ENCODE results near the gene IBA57.

Gene IBA57

GRCh38 chr1:228210712-228211530 is 45.3 kb downstream of the IBA57 start:
- Histone ChIP-seq H2AFZ (ENCODE audit: insufficient read depth, low read length, poor library complexity) (no peak overlapping the region), H3K4ac (ENCODE audit: low read depth, low read length) (no peak overlapping the region), H2BK5ac (ENCODE audit: low read depth, low read length, poor library complexity) (no peak overlapping the region), H2BK120ac (ENCODE audit: insufficient read depth, low read length, poor library complexity) (no peak overlapping the region), H3K14ac (ENCODE audit: low read length) (no peak overlapping the region), H3K27ac (ENCODE audit: low read depth, low read length) (no peak overlapping the region), H2BK12ac (ENCODE audit: low read length) (no peak overlapping the region), H3K9me3 (ENCODE audit: insufficient read depth, low read depth, low read length) (peaks cover 12% of the 10 kb centered on the region), H3K79me2 (ENCODE audit: control insufficient read depth, insufficient read depth, low read length, poor library complexity) (no peaks in the 10 kb centered on the region), H3K23ac (ENCODE audit: low read length) (no peak overlapping the region), H3K4me2 (ENCODE audit: low read length) (no peak overlapping the region), H3K27me3 (ENCODE audit: insufficient read depth, low read length) (peaks cover 10% of the 10 kb centered on the region), H4K8ac (ENCODE audit: low read depth, low read length) (no peak overlapping the region), H4K12ac (ENCODE audit: low read depth, low read length) (no peak overlapping the region), H3K4me3 (ENCODE audit: low read depth, low read length) (no peak overlapping the region), H2AK5ac (ENCODE audit: low read length) (no peak overlapping the region), H3K9ac (ENCODE audit: low read length) (no peak overlapping the region), H3K4me1 (ENCODE audit: control insufficient read depth in 1 of 2, insufficient read depth in 2 of 2, low read length in 2 of 2) (peaks cover 6 to 12% of the 10 kb centered on the region in 2 experiments), H3K18ac (ENCODE audit: low read length) (no peak overlapping the region), H4K91ac (ENCODE audit: low read depth, low read length) (no peak overlapping the region), H3K36me3 (ENCODE audit: control insufficient read depth in 1 of 2, insufficient read depth in 2 of 2, low read length in 2 of 2) (peaks cover 0 to 5% of the 10 kb centered on the region in 2 experiments), H3K79me1 (ENCODE audit: low read length) (peaks cover 6% of the 10 kb centered on the region)
- no peak for DNase-seq
- WGBS (ENCODE audit: extremely low coverage, insufficient coverage, insufficient read length) = no CpG with 5 or more reads among the region's 16 CpGs

- peaks cover 6% of the 10 kb centered on the region for H3K79me1 ChIP-seq (ENCODE audit: low read length)
- H3K4me3 ChIP-seq (ENCODE audit: low read depth, low read length) = no peak overlapping the region
- DNase-seq = no peak
- peaks cover 10% of the 10 kb centered on the region for H3K27me3 ChIP-seq (ENCODE audit: insufficient read depth, low read length)
- H3K14ac ChIP-seq (ENCODE audit: low read length) = no peak overlapping the region
- no peak overlapping the region for H2AK5ac ChIP-seq (ENCODE audit: low read length)
- no peak overlapping the region for H2BK120ac ChIP-seq (ENCODE audit: insufficient read depth, low read length, poor library complexity)
- H3K79me2 ChIP-seq (ENCODE audit: control insufficient read depth, insufficient read depth, low read length, poor library complexity) = no peaks in the 10 kb centered on the region
- H2AFZ ChIP-seq (ENCODE audit: insufficient read depth, low read length, poor library complexity) = no peak overlapping the region
- no peak overlapping the region for H4K8ac ChIP-seq (ENCODE audit: low read depth, low read length)
- H4K91ac ChIP-seq (ENCODE audit: low read depth, low read length) = no peak overlapping the region
- H3K27ac ChIP-seq (ENCODE audit: low read depth, low read length) = no peak overlapping the region
- no peak overlapping the region for H2BK5ac ChIP-seq (ENCODE audit: low read depth, low read length, poor library complexity)
- no CpG with 5 or more reads among the region's 96 CpGs for WGBS (ENCODE audit: extremely low coverage, insufficient coverage, insufficient read length)
- H3K9me3 ChIP-seq (ENCODE audit: insufficient read depth, low read depth, low read length) = peaks cover 12% of the 10 kb centered on the region
- no peak overlapping the region for H3K4ac ChIP-seq (ENCODE audit: low read depth, low read length)
- H3K36me3 ChIP-seq (ENCODE audit: control insufficient read depth in 1 of 2, insufficient read depth in 2 of 2, low read length in 2 of 2) = peaks cover 2 to 5% of the 10 kb centered on the region in 2 experiments
- H3K18ac ChIP-seq (ENCODE audit: low read length) = no peak overlapping the region
- H3K9ac ChIP-seq (ENCODE audit: low read length) = no peak overlapping the region
- H3K23ac ChIP-seq (ENCODE audit: low read length) = no peak overlapping the region
- H3K4me2 ChIP-seq (ENCODE audit: low read length) = no peak overlapping the region
- H2BK12ac ChIP-seq (ENCODE audit: low read length) = no peak overlapping the region
- no peak overlapping the region for H4K12ac ChIP-seq (ENCODE audit: low read depth, low read length)
- H3K4me1 ChIP-seq (ENCODE audit: control insufficient read depth in 1 of 2, insufficient read depth in 2 of 2, low read length in 2 of 2) = peaks cover 6 to 12% of the 10 kb centered on the region in 2 experiments
Measured at GRCh38 chr1:228211531-228212414, 46.2 kb downstream of the IBA57 start.

GRCh38 chr1:228212415-228212965 is 46.9 kb downstream of the IBA57 start:
- peaks cover 10% of the 10 kb centered on the region for H3K27me3 ChIP-seq (ENCODE audit: insufficient read depth, low read length)
- H3K9ac ChIP-seq (ENCODE audit: low read length) = no peak overlapping the region
- H3K4me3 ChIP-seq (ENCODE audit: low read depth, low read length) = peak overlapping the region; percentile 48
- H3K27ac ChIP-seq (ENCODE audit: low read depth, low read length) = no peak overlapping the region
- H3K4ac ChIP-seq (ENCODE audit: low read depth, low read length) = no peak overlapping the region
- H3K79me2 ChIP-seq (ENCODE audit: control insufficient read depth, insufficient read depth, low read length, poor library complexity) = no peaks in the 10 kb centered on the region
- H2AK5ac ChIP-seq (ENCODE audit: low read length) = no peak overlapping the region
- no peak overlapping the region for H3K18ac ChIP-seq (ENCODE audit: low read length)
- peaks cover 6 to 12% of the 10 kb centered on the region in 2 experiments for H3K4me1 ChIP-seq (ENCODE audit: control insufficient read depth in 1 of 2, insufficient read depth in 2 of 2, low read length in 2 of 2)
- no peak overlapping the region for H3K14ac ChIP-seq (ENCODE audit: low read length)
- H4K91ac ChIP-seq (ENCODE audit: low read depth, low read length) = no peak overlapping the region
- H3K23ac ChIP-seq (ENCODE audit: low read length) = no peak overlapping the region
- H3K36me3 ChIP-seq (ENCODE audit: control insufficient read depth in 1 of 2, insufficient read depth in 2 of 2, low read length in 2 of 2) = peaks cover 6 to 9% of the 10 kb centered on the region in 2 experiments
- no peak overlapping the region for H2BK12ac ChIP-seq (ENCODE audit: low read length)
- DNase-seq = peak in 1 of 2 donors; percentile 13
- peak overlapping the region; percentile 53 for H3K4me2 ChIP-seq (ENCODE audit: low read length)
- H4K8ac ChIP-seq (ENCODE audit: low read depth, low read length) = no peak overlapping the region
- peaks cover 12% of the 10 kb centered on the region for H3K9me3 ChIP-seq (ENCODE audit: insufficient read depth, low read depth, low read length)
- no peak overlapping the region for H2BK120ac ChIP-seq (ENCODE audit: insufficient read depth, low read length, poor library complexity)
- no peak overlapping the region for H4K12ac ChIP-seq (ENCODE audit: low read depth, low read length)
- H2BK5ac ChIP-seq (ENCODE audit: low read depth, low read length, poor library complexity) = no peak overlapping the region
- H2AFZ ChIP-seq (ENCODE audit: insufficient read depth, low read length, poor library complexity) = no peak overlapping the region
- H3K79me1 ChIP-seq (ENCODE audit: low read length) = peaks cover 6% of the 10 kb centered on the region
- no CpG with 5 or more reads among the region's 66 CpGs for WGBS (ENCODE audit: extremely low coverage, insufficient coverage, insufficient read length)
